ENCODE measurements around the gene TFCP2. TPM values are rescaled to one million over a fixed set of nuclear protein-coding genes. Genes with fewer than 3 reads are reported as not detected.

The TFCP2 gene
- total RNA-seq, 1 donor from 2014 or later = 22.4 TPM

- Histone ChIP-seq H3K9me3 (ENCODE audit: insufficient read depth, low read depth, low read length) (no peaks in the 10 kb centered on the region), H3K4me3 (ENCODE audit: insufficient read depth, low read depth, low read length) (no peak overlapping the region), H3K4me1 (ENCODE audit: insufficient read depth, low read length) (no peaks in the 10 kb centered on the region), H3K36me3 (ENCODE audit: insufficient read depth, low read length) (no peaks in the 10 kb centered on the region), H4K20me1 (ENCODE audit: insufficient read depth, low read length) (no peaks in the 10 kb centered on the region), H3K9ac (ENCODE audit: low read length) (no peak overlapping the region), H3K27me3 (ENCODE audit: insufficient read depth, low read length) (no peaks in the 10 kb centered on the region), H2AFZ (ENCODE audit: low read depth, low read length) (no peak overlapping the region), H3K27ac (ENCODE audit: low read depth, low read length) (no peak overlapping the region), H3K79me2 (ENCODE audit: insufficient read depth, low read length) (peaks cover 4% of the 10 kb centered on the region), H3K4me2 (ENCODE audit: low read length) (no peak overlapping the region)
- TF ChIP-seq EZH2 (IDR thresholded peaks at IDR 0.05; ENCODE audit: insufficient read depth, low read length) = no peak
- no peak for TF ChIP-seq CTCF (IDR thresholded peaks at IDR 0.05; ENCODE audit: insufficient read depth, low read depth, low read length)
- Mint-ChIP-seq H3K4me1 (ENCODE audit: low read depth, unreplicated experiment) (no peaks in the 10 kb centered on the region), H3K27ac (ENCODE audit: unreplicated experiment) (no peak overlapping the region), H3K27me3 (ENCODE audit: low read depth, unreplicated experiment) (no peaks in the 10 kb centered on the region), H3K36me3 (ENCODE audit: low read depth, unreplicated experiment) (peaks cover 2% of the 10 kb centered on the region), H3K4me3 (ENCODE audit: unreplicated experiment) (no peak overlapping the region), H3K9me3 (ENCODE audit: unreplicated experiment) (no peaks in the 10 kb centered on the region)
- no peak for DNase-seq (ENCODE audit: low read depth)
- FAIRE-seq = no peak
Measured at GRCh38 chr12:51210690-51211395, 37.9 kb upstream of the TFCP2 start.

GRCh38 chr12:51209259-51209658, 36.3 kb upstream of the TFCP2 start:
- no peak for TF ChIP-seq CTCF (IDR thresholded peaks at IDR 0.05; ENCODE audit: insufficient read depth, low read depth, low read length)
- TF ChIP-seq EZH2 (IDR thresholded peaks at IDR 0.05; ENCODE audit: insufficient read depth, low read length) = no peak
- Mint-ChIP-seq H3K27me3 (ENCODE audit: low read depth, unreplicated experiment) (no peaks in the 10 kb centered on the region), H3K4me1 (ENCODE audit: low read depth, unreplicated experiment) (no peaks in the 10 kb centered on the region), H3K4me3 (ENCODE audit: unreplicated experiment) (no peak overlapping the region), H3K27ac (ENCODE audit: unreplicated experiment) (no peak overlapping the region), H3K9me3 (ENCODE audit: unreplicated experiment) (no peaks in the 10 kb centered on the region), H3K36me3 (ENCODE audit: low read depth, unreplicated experiment) (peaks cover 2% of the 10 kb centered on the region)
- Histone ChIP-seq H3K27me3 (ENCODE audit: insufficient read depth, low read length) (no peaks in the 10 kb centered on the region), H3K36me3 (ENCODE audit: insufficient read depth, low read length) (no peaks in the 10 kb centered on the region), H3K9me3 (ENCODE audit: insufficient read depth, low read depth, low read length) (no peaks in the 10 kb centered on the region), H3K27ac (ENCODE audit: low read depth, low read length) (no peak overlapping the region), H4K20me1 (ENCODE audit: insufficient read depth, low read length) (no peaks in the 10 kb centered on the region), H3K79me2 (ENCODE audit: insufficient read depth, low read length) (no peaks in the 10 kb centered on the region), H3K4me2 (ENCODE audit: low read length) (no peak overlapping the region), H3K4me3 (ENCODE audit: insufficient read depth, low read depth, low read length) (no peak overlapping the region), H3K9ac (ENCODE audit: low read length) (no peak overlapping the region), H3K4me1 (ENCODE audit: insufficient read depth, low read length) (no peaks in the 10 kb centered on the region), H2AFZ (ENCODE audit: low read depth, low read length) (no peak overlapping the region)
- DNase-seq (ENCODE audit: low read depth) (no peak), FAIRE-seq (no peak)

GRCh38 chr12:51208016-51208660, 35.2 kb upstream of the TFCP2 start:
- H3K4me2 ChIP-seq (ENCODE audit: low read length) = no peak overlapping the region
- no peak overlapping the region for H3K27ac ChIP-seq (ENCODE audit: low read depth, low read length)
- Mint-ChIP-seq H3K4me3 (ENCODE audit: unreplicated experiment) (no peak overlapping the region), H3K9me3 (ENCODE audit: unreplicated experiment) (no peaks in the 10 kb centered on the region), H3K36me3 (ENCODE audit: low read depth, unreplicated experiment) (peaks cover 2% of the 10 kb centered on the region), H3K27ac (ENCODE audit: unreplicated experiment) (no peak overlapping the region), H3K27me3 (ENCODE audit: low read depth, unreplicated experiment) (no peaks in the 10 kb centered on the region), H3K4me1 (ENCODE audit: low read depth, unreplicated experiment) (no peaks in the 10 kb centered on the region)
- H4K20me1 ChIP-seq (ENCODE audit: insufficient read depth, low read length) = no peaks in the 10 kb centered on the region
- H3K4me1 ChIP-seq (ENCODE audit: insufficient read depth, low read length) = no peaks in the 10 kb centered on the region
- no peak overlapping the region for H3K4me3 ChIP-seq (ENCODE audit: insufficient read depth, low read depth, low read length)
- FAIRE-seq (no peak), DNase-seq (ENCODE audit: low read depth) (no peak)
- no peaks in the 10 kb centered on the region for H3K9me3 ChIP-seq (ENCODE audit: insufficient read depth, low read depth, low read length)
- no peak overlapping the region for H3K9ac ChIP-seq (ENCODE audit: low read length)
- no peaks in the 10 kb centered on the region for H3K27me3 ChIP-seq (ENCODE audit: insufficient read depth, low read length)
- no peak overlapping the region for H2AFZ ChIP-seq (ENCODE audit: low read depth, low read length)
- H3K79me2 ChIP-seq (ENCODE audit: insufficient read depth, low read length) = no peaks in the 10 kb centered on the region
- TF ChIP-seq EZH2 (IDR thresholded peaks at IDR 0.05; ENCODE audit: insufficient read depth, low read length) = no peak
- TF ChIP-seq CTCF (IDR thresholded peaks at IDR 0.05; ENCODE audit: insufficient read depth, low read depth, low read length) = no peak
- no peaks in the 10 kb centered on the region for H3K36me3 ChIP-seq (ENCODE audit: insufficient read depth, low read length)

All from astrocyte (in vitro differentiated cells and primary cell).